ENCODE measurements around the gene RFNG. TPM values are rescaled to one million over a fixed set of nuclear protein-coding genes. Genes with fewer than 3 reads are reported as not detected.

The RFNG gene
- total and polyA plus RNA-seq, 2 donors (not counting 1 experiment from before 2014, with no cell fraction given) = 30.1 to 44.5 TPM

- TF ChIP-seq, protein P1, sequence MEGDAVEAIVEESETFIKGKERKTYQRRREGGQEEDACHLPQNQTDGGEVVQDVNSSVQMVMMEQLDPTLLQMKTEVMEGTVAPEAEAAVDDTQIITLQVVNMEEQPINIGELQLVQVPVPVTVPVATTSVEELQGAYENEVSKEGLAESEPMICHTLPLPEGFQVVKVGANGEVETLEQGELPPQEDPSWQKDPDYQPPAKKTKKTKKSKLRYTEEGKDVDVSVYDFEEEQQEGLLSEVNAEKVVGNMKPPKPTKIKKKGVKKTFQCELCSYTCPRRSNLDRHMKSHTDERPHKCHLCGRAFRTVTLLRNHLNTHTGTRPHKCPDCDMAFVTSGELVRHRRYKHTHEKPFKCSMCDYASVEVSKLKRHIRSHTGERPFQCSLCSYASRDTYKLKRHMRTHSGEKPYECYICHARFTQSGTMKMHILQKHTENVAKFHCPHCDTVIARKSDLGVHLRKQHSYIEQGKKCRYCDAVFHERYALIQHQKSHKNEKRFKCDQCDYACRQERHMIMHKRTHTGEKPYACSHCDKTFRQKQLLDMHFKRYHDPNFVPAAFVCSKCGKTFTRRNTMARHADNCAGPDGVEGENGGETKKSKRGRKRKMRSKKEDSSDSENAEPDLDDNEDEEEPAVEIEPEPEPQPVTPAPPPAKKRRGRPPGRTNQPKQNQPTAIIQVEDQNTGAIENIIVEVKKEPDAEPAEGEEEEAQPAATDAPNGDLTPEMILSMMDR (IDR thresholded peaks at IDR 0.05) = no peak
- no peak for TF ChIP-seq EZH2 (IDR thresholded peaks at IDR 0.05; ENCODE audit: borderline replicate concordance, insufficient read depth, low read depth, low read length, poor library complexity, severe bottlenecking)
- DNase-seq = no peak
- Histone ChIP-seq H3K79me2 (ENCODE audit: control insufficient read depth, insufficient read depth, low read length) (peaks cover 23% of the 10 kb centered on the region), H3K27ac (ENCODE audit: low read length in 2 of 2) (no peak overlapping the region), H3K4me2 (replicated peaks; ENCODE audit: low read depth, low read length, poor library complexity, severe bottlenecking) (peak overlapping the region; percentile 99), H3K9me3 (ENCODE audit: control extremely low read depth in 1 of 3, control insufficient read depth in 2 of 3, insufficient read depth in 1 of 3, low read length in 2 of 3) (no peaks in the 10 kb centered on the region), H3K4me1 (ENCODE audit: control insufficient read depth in 2 of 2, insufficient read depth in 2 of 2, low read length in 2 of 2) (peaks cover 14 to 33% of the 10 kb centered on the region in 2 donors), H2AFZ (ENCODE audit: insufficient read depth, low read depth, low read length, poor library complexity, severe bottlenecking) (peak overlapping the region; percentile 91), H3K27me3 (replicated peaks in 1 of 4; ENCODE audit: control extremely low read depth in 1 of 4, control insufficient read depth in 3 of 4, insufficient read depth in 4 of 4, low read length in 3 of 4) (peaks cover 0 to 6% (median 0%) of the 10 kb centered on the region in 4 experiments), H3K4me3 (ENCODE audit: control extremely low read depth in 1 of 5, extremely low read depth in 1 of 5, insufficient read depth in 1 of 5, low read depth in 2 of 5, low read length in 4 of 5) (peak overlapping the region; percentile 62 to 88 (median 67)), H4K20me1 (ENCODE audit: control insufficient read depth, insufficient read depth, low read length, poor library complexity, severe bottlenecking) (peaks cover 26% of the 10 kb centered on the region), H3K36me3 (replicated peaks in 1 of 2; ENCODE audit: control extremely low read depth in 1 of 2, control insufficient read depth in 1 of 2, extremely low read depth in 1 of 2, insufficient read depth in 2 of 2, low read length in 1 of 2) (peaks cover 0 to 3% of the 10 kb centered on the region in 2 experiments), H3K9ac (ENCODE audit: low read length) (peak overlapping the region; percentile 90)
- ChIA-PET CTCF (interaction anchor here (1.0 to 7.2 kb wide), 6 partner anchors 14 to 155 kb away, joined by 3 to 91 read pairs (median 4); partner anchors contain the start of gene DCXR), POLR2A (interaction anchor here (0.5 to 1.5 kb wide), 3 partner anchors 16 to 317 kb away, joined by 4 to 13 read pairs (median 11); partner anchors contain the start of gene DCXR)
- H3K27ac Mint-ChIP-seq = no peak overlapping the region
- H3K27me3 Mint-ChIP-seq = no peaks in the 10 kb centered on the region
- H3K4me3 Mint-ChIP-seq = peak overlapping the region; percentile 83
- WGBS (ENCODE audit: insufficient coverage) = under 1% methylated on average over 9 of the region's 10 CpGs
- no peak for ATAC-seq (ENCODE audit: low read depth)
- intact Hi-C loops (cut with micrococcal nuclease) = loop anchor here (1.0 to 2.0 kb wide), 3 partner anchors 29 to 103 kb away; partner anchors contain the start of genes GPS1, RFNG and SIRT7
- no peaks in the 10 kb centered on the region for H3K9me3 Mint-ChIP-seq (ENCODE audit: insufficient read depth)
- H3K4me1 Mint-ChIP-seq = peaks cover 15% of the 10 kb centered on the region
Measured at GRCh38 chr17:82021900-82022309, 29.7 kb downstream of the RFNG start.
